ENCODE data around the gene RCSD1.

RCSD1 gene

GRCh38 chr1:167587872-167588271 lies 42.2 kb upstream of the RCSD1 start:
- no peak for DNase-seq
- Histone ChIP-seq H3K4me1 (no peaks in the 10 kb centered on the region), H3K36me3 (no peaks in the 10 kb centered on the region), H3K27me3 (no peaks in the 10 kb centered on the region), H3K9me3 (no peaks in the 10 kb centered on the region), H3K4me3 (ENCODE audit: low read depth, low read length) (no peak overlapping the region)
- no peak for TF ChIP-seq CTCF (IDR thresholded peaks at IDR 0.05; ENCODE audit: low read depth, low read length)

GRCh38 chr1:167588361-167588760 lies 41.7 kb upstream of the RCSD1 start:
- Histone ChIP-seq H3K4me1 (no peaks in the 10 kb centered on the region), H3K4me3 (ENCODE audit: low read depth, low read length) (no peak overlapping the region), H3K27me3 (no peaks in the 10 kb centered on the region), H3K36me3 (no peaks in the 10 kb centered on the region), H3K9me3 (no peaks in the 10 kb centered on the region)
- no peak for TF ChIP-seq CTCF (IDR thresholded peaks at IDR 0.05; ENCODE audit: low read depth, low read length)
- DNase-seq: no peak

- Histone ChIP-seq H3K36me3 (no peaks in the 10 kb centered on the region), H3K4me3 (ENCODE audit: low read depth, low read length) (no peak overlapping the region), H3K27me3 (no peaks in the 10 kb centered on the region), H3K4me1 (no peaks in the 10 kb centered on the region), H3K9me3 (no peaks in the 10 kb centered on the region)
- DNase-seq: no peak
- TF ChIP-seq CTCF (IDR thresholded peaks at IDR 0.05; ENCODE audit: low read depth, low read length): no peak
Measured at GRCh38 chr1:167592475-167592874, 37.6 kb upstream of the RCSD1 start.

GRCh38 chr1:167593860-167594259 lies 36.2 kb upstream of the RCSD1 start:
- TF ChIP-seq CTCF (IDR thresholded peaks at IDR 0.05; ENCODE audit: low read depth, low read length): no peak
- Histone ChIP-seq H3K36me3 (no peaks in the 10 kb centered on the region), H3K9me3 (no peaks in the 10 kb centered on the region), H3K27me3 (no peaks in the 10 kb centered on the region), H3K4me3 (ENCODE audit: low read depth, low read length) (no peak overlapping the region), H3K4me1 (no peaks in the 10 kb centered on the region)
- no peak for DNase-seq

- no peaks in the 10 kb centered on the region for H3K27me3 ChIP-seq
- H3K9me3 ChIP-seq: no peaks in the 10 kb centered on the region
- no peak overlapping the region for H3K4me3 ChIP-seq (ENCODE audit: low read depth, low read length)
- H3K36me3 ChIP-seq: no peaks in the 10 kb centered on the region
- TF ChIP-seq CTCF (IDR thresholded peaks at IDR 0.05; ENCODE audit: low read depth, low read length): no peak
- no peak for DNase-seq
- no peaks in the 10 kb centered on the region for H3K4me1 ChIP-seq
Measured at GRCh38 chr1:167594822-167595221, 35.2 kb upstream of the RCSD1 start.

GRCh38 chr1:167599957-167600581 lies 30.0 kb upstream of the RCSD1 start:
- Histone ChIP-seq H3K4me1 (peaks cover 20% of the 10 kb centered on the region), H3K27me3 (no peaks in the 10 kb centered on the region), H3K9me3 (no peaks in the 10 kb centered on the region), H3K36me3 (no peaks in the 10 kb centered on the region), H3K4me3 (ENCODE audit: low read depth, low read length) (no peak overlapping the region)
- peak; percentile 70 for TF ChIP-seq CTCF (IDR thresholded peaks at IDR 0.05; ENCODE audit: low read depth, low read length)
- DNase-seq: peak; percentile 22

All from BE2C (cell line).